WTC11 (cell line): Measurements from ENCODE around the gene AIDA.

Experiments
- ARID4B ChIP-seq: sonication (generic); formaldehyde crosslinking; IDR thresholded peaks from 2 replicates; pipeline ENCODE4 v1.8.0; 2023; ENCODE audit warnings: missing genetic modification reagents, mild to moderate bottlenecking, borderline replicate concordance
- CTCF ChIP-seq: fragments of 200-600 bp; IDR thresholded peaks from 2 replicates; pipeline ENCODE4 v1.8.0; 2022; ENCODE audit warnings: antibody characterized with exemption
- FOXK1 ChIP-seq: sonication (generic); formaldehyde crosslinking; IDR thresholded peaks from 2 replicates; pipeline ENCODE4 v1.8.0; 2022; ENCODE audit warnings: mild to moderate bottlenecking, moderate library complexity, missing genetic modification reagents
- NFYB ChIP-seq: sonication (generic); formaldehyde crosslinking; conservative IDR thresholded peaks from 2 replicates; pipeline ENCODE4 v1.8.0; 2022; ENCODE audit warnings: low read depth, missing genetic modification reagents
- TP53 ChIP-seq: sonication (generic); formaldehyde crosslinking; IDR thresholded peaks from 2 replicates; pipeline ENCODE4 v1.8.1; 2023; ENCODE audit warnings: mild to moderate bottlenecking, missing genetic modification reagents
- USF2 ChIP-seq: sonication (generic); formaldehyde crosslinking; IDR thresholded peaks from 2 replicates; pipeline ENCODE4 v1.8.1; 2023; ENCODE audit warnings: mild to moderate bottlenecking, missing genetic modification reagents, moderate library complexity
- ZNF512 ChIP-seq: sonication (generic); formaldehyde crosslinking; IDR thresholded peaks from 2 replicates; pipeline ENCODE4 v1.8.1; 2022; ENCODE audit warnings: missing genetic modification reagents, borderline replicate concordance

- TF ChIP-seq ZNF512 (CRISPR knock-in tag): no peak
- no peak for TF ChIP-seq TP53
- TF ChIP-seq FOXK1 (CRISPR knock-in tag): no peak
- TF ChIP-seq USF2 (CRISPR knock-in tag): no peak
- no peak for TF ChIP-seq CTCF
- TF ChIP-seq ARID4B (CRISPR knock-in tag): no peak
- no peak for TF ChIP-seq NFYB (CRISPR knock-in tag)
Measured at GRCh38 chr1:222736972-222737371, 24.7 kb upstream of the AIDA start, which contains the start of gene FAM177B.
